HG02938 (cell line): ENCODE results near the gene SEL1L.
"Not testable (repeated sequence)": the region's sequence is repeated elsewhere in the genome, so short reads cannot be mapped to it uniquely, and the experiment has no call there.

Experiments
- ATAC-seq: cut with Tn5 transposase; IDR thresholded peaks from one replicate; pipeline ENCODE4 v1.9.1; 2021; ENCODE audit warnings: mild to moderate bottlenecking, moderate library complexity; ENCODE audit not compliant: unreplicated experiment

SEL1L gene

GRCh38 chr14:81474685-81475324 is 58.8 kb downstream of the SEL1L start:
- ATAC-seq = no peak

- peak; percentile 56 for ATAC-seq
These were observed 59.5 kb downstream of the SEL1L start for GRCh38 chr14:81474148-81474492.

DNA sequence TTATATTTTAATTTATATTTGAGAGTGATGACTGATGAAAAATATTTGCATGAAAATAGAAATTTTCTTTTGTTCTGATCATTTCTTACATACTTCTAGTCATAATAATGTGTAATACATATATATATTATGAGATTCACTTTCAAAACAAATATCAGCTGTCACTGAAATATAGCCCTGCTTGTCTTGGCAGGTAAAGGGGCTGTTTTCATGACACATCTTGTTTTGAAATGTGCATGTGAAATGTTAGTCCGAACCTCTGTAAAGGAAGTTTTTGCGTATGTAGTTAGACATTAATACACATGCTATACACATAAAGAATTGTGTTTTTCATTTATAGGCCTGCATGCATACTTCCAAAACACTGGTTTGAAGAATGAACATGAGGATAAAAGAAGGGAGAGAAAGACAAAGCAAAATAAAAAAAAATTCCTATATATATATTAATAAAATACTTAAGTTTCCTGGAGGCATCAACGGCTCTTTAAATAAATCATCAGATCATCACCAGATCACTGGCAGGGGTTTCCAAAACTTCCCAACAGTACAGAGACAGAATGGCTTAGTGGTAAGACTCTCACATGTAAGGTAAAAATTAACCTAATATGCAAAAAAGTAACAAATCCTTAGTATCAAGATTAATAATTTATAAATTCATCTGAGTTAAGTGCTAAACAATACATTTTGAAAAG is 60.1 kb downstream of the SEL1L start:
- peak; percentile 34 for ATAC-seq

DNA sequence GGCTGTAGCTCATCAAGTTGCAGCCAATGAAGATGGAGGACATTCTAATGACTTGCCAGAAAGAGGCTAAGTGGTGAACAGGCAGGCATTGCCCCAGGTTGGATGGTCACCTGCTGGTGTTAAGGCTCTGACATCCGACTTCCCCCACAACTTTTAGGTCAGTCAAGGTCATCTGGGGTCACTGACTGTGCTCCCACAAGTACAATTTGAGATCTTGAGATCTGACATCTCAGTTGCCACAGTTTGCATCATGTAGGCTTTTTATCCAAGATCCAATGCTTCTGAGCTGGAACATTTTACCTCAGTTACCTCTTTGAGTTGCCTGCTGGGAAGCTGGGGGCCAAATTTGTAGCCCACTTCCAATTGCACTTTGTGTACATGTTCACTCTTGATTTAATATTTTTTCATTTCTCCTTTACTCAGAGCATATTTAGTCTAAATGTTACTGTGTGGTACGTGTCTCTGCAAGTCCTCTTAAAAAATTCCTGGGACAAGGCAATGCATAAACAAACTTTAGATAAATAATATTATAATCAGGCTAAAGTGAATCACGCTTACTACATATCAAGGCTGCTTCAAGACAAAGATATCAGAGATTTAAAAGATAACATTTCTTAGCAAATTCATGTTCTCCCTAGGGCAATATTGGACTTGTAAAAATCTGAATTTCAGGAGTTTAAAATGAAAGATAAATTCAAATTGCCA is 61.4 kb downstream of the SEL1L start:
- ATAC-seq = no peak

DNA sequence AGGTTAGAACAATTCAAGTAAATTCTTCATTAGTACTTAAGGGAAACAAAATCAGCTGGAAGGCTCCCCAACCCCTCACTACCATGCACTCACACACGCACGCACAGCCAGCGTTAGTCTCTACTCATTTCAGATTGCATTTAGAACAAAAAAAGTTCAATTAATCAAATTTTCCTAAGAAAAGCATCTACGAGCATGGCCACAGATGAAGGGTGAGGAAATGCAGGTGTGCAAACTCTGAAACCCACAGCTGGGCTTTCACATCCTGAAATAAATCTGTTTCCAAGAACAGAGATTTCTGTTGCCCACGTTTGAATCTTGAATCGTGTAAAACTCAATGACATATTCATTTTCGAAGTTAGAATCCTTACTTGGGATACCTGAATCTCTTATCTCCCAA is 62.6 kb downstream of the SEL1L start:
- peak; percentile 30 for ATAC-seq

DNA sequence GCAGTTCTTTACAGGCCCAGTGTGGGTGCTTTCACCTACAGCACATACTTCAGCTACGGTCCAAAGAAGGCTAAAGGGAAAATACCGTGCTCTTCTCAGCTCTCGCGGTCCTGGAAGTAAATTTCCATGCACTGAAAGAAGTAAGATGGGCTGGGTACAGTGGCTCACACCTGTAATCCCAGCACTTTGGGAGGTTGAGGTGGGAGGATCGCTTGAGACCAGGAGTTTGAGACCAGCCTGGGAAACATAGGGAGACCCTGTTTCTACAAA is 63.2 kb downstream of the SEL1L start:
- ATAC-seq = peak; percentile 4

- ATAC-seq = no peak
These were observed 66.8 kb downstream of the SEL1L start for GRCh38 chr14:81466854-81467253.

DNA sequence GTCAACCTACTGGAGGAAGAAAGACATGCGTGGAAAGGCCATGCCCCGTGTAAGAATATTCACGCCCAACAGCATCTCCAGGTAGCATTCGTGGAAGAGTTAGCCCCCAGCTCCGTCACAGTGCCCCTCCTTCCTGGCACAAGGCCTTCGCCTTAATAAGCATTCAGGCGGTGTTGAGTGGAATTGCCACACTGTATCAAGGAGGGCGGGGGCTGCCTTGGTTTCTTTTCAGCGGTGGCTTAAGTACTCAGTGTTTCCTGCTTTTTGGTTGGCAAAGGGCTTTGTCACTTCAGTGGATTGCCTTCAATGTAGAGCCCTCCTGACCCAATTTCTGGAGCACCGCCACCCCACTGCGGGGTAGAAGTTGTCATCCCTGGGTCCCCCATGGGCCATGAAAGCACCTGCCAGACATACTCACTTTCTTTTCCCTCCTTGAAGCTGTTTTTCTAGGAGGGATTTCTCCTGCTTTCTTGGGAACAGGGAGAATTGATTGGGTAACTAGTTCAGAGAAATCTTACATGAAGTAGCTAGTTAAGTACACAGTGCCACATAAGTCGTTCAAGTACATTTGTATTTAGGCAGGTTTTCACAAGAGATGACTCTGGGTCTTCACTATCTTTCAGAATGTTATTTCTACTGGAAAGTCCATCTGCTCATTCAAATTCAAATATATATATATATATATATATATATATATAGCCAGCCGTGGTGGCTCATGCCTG is 68.0 kb downstream of the SEL1L start:
- ATAC-seq = no peak

DNA sequence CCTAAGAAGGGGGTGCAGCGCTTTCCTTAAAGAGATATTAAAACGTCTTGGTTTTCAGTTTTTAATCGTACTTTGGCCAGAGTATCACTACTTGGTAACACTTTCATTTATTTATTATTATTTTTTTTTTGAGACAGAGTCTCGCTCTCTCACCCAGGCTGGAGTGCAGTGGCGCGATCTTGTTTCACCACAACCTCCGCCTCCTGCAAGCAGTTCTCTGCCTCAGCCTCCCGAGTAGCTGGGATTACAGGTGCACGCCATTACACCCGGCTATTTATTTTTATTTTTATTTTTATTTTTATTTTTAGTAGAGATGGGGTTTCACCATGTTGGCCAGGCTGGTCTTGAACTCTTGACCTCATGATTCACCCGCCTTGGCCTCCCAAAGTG is 68.7 kb downstream of the SEL1L start:
- ATAC-seq = not testable (repeated sequence)

DNA sequence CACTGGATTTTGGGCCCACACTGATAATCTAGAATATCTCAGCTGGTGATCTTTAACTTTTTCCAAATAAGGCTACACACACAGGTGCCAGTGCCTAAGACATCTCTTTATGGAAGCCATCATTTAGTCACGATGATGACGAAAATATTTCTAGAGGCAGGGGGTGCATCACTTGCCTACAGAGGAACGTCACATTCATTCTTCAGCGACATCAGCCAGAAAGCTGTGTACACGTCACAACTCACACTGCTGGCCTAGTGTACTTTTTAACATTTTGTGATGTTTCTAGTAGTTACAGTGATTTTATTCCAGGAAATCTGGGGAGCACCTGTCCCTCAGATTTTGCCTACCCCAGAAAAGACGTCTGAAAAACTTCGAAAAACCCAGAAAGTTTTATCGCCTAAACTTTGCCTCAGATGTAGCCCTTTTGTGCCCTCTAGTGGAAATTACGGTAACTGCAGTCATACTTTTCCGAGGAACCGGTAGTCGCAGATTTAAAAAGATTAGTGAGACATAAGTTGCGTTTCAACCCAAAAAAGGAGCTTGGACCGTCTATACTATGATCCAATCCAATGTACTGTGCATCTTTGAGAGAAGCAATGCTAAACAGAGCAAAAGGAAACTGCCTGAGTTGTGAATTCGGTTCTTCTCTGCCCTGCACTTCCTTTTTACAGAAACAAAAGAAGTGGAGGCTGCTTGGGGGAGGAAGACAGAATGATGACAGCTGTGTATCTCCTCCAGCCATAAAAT is 69.2 kb downstream of the SEL1L start:
- peak; percentile 62 for ATAC-seq

DNA sequence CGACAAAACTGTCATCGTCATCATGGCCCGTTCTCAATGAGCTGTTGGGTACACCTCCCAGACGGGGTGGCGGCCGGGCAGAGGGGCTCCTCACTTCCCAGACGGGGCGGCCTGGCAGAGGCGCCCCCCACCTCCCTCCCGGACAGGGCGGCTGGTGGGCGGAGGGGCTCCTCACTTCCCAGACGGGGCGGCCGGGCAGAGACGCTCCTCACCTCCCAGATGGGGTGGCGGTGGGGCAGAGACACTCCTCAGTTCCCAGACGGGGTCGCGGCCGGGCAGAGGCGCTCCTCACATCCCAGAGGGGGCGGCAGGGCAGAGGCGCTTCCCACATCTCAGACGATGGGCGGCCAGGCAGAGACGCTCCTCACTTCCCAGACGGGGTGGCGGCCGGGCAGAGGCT is 71.3 kb downstream of the SEL1L start:
- ATAC-seq = not testable (repeated sequence)

GRCh38 chr14:81459912-81460311 is 73.7 kb downstream of the SEL1L start:
- ATAC-seq = no peak

- ATAC-seq = no peak
These were observed 75.3 kb downstream of the SEL1L start for GRCh38 chr14:81458352-81458751.

GRCh38 chr14:81455390-81455789 is 78.3 kb downstream of the SEL1L start:
- ATAC-seq = peak; percentile 29

GRCh38 chr14:81454572-81455218 is 79.0 kb downstream of the SEL1L start:
- ATAC-seq = peak; percentile 83

DNA sequence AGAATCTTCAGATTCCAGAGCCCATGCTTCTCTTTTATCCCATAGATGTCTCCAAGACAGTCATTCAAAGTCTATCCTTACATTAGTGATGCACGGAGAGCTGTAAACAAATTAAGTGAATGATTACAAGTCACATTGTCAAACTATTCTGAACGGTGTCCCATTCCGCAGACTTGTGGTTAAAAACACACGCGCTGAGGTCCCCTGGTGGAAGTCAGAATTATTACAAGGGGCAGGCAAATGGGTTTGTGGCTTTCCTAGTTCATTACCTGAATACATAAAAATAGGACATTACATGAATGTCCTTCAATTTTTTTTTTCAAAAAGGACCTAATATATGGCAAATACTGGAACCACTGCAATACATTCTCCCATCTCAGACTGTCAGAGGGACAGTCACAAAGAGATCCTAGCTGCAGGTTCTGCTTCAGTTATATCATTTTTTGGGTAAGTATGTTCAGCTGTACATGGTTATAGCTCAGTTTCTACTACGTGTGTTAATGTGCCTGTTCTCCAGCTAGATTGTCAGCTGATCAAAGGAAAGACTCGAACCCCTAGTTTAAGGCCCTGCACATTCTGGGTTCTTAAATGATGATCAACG is 80.4 kb downstream of the SEL1L start:
- ATAC-seq = peak; percentile 63

- no peak for ATAC-seq
These were observed 81.1 kb downstream of the SEL1L start for GRCh38 chr14:81452341-81453133.

DNA sequence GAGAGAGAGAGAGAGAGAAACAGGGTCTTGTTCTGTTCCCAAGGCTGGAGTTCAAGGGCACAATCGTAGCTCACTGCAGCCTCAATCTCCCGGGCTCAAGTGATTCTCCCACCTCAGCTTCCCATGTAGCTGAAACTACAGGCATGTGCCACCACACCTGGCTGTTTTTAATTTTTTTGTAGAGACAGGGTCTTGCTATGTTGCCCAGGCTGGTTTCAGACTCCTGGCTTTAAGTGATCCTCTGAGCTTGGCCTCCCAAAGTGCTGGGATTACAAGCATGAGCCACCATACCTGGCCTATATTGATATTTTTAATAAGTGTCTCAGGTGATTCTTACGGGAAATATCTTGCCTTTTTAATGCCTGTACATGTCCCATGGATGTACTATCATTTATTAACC is 82.7 kb downstream of the SEL1L start:
- ATAC-seq = no peak

- ATAC-seq = no peak
These were observed 83.5 kb downstream of the SEL1L start for GRCh38 chr14:81450100-81450531.
